HG03039 (cell line): ENCODE data around the gene PNPLA1.

Experiments used
- ATAC-seq: cut with Tn5 transposase; IDR thresholded peaks from one replicate; pipeline ENCODE4 v1.9.1; 2021; ENCODE audit warnings: mild to moderate bottlenecking, moderate library complexity; ENCODE audit not compliant: unreplicated experiment

The PNPLA1 gene

GRCh38 chr6:36285187-36285671 lies 15.4 kb downstream of the PNPLA1 start:
- ATAC-seq: no peak

- ATAC-seq: no peak
Measured at GRCh38 chr6:36285797-36286196, 15.9 kb downstream of the PNPLA1 start.

- no peak for ATAC-seq
Measured at GRCh38 chr6:36286858-36287257, 17.0 kb downstream of the PNPLA1 start.

GRCh38 chr6:36289281-36289878 lies 19.5 kb downstream of the PNPLA1 start:
- ATAC-seq: no peak

GRCh38 chr6:36290668-36291620 lies 21.1 kb downstream of the PNPLA1 start:
- no peak for ATAC-seq

- no peak for ATAC-seq
Measured at GRCh38 chr6:36292170-36292569, 22.3 kb downstream of the PNPLA1 start.

- no peak for ATAC-seq
Measured at GRCh38 chr6:36296240-36296639, 26.4 kb downstream of the PNPLA1 start.

- ATAC-seq: no peak
Measured at GRCh38 chr6:36297051-36297450, 27.2 kb downstream of the PNPLA1 start.

GRCh38 chr6:36297511-36297910 lies 27.7 kb downstream of the PNPLA1 start:
- no peak for ATAC-seq

GRCh38 chr6:36298027-36298426 lies 28.2 kb downstream of the PNPLA1 start:
- ATAC-seq: no peak

GRCh38 chr6:36301085-36301658 lies 31.3 kb downstream of the PNPLA1 start:
- ATAC-seq: no peak

GRCh38 chr6:36301781-36302180 lies 31.9 kb downstream of the PNPLA1 start:
- no peak for ATAC-seq

GRCh38 chr6:36302227-36302976 lies 32.5 kb downstream of the PNPLA1 start:
- no peak for ATAC-seq

GRCh38 chr6:36305885-36306284 lies 36.0 kb downstream of the PNPLA1 start:
- no peak for ATAC-seq

- no peak for ATAC-seq
Measured at GRCh38 chr6:36306375-36306774, 36.5 kb downstream of the PNPLA1 start.

- ATAC-seq: no peak
Measured at GRCh38 chr6:36308514-36308913, 38.7 kb downstream of the PNPLA1 start.

GRCh38 chr6:36309203-36309602 lies 39.3 kb downstream of the PNPLA1 start:
- ATAC-seq: no peak

- no peak for ATAC-seq
Measured at GRCh38 chr6:36309900-36310299, 40.0 kb downstream of the PNPLA1 start.

GRCh38 chr6:36312854-36313648 lies 43.2 kb downstream of the PNPLA1 start:
- ATAC-seq: no peak

- ATAC-seq: no peak
Measured at GRCh38 chr6:36313649-36313936, 43.7 kb downstream of the PNPLA1 start.
